Measurements from ENCODE around the gene WNT7A. TPM values are rescaled to one million over a fixed set of nuclear protein-coding genes. Genes with fewer than 3 reads are reported as not detected.
"Not testable (repeated sequence)": the region's sequence is repeated elsewhere in the genome, so short reads cannot be mapped to it uniquely, and the experiment has no call there.

The WNT7A gene
- total RNA-seq, 1 experiment from 2014 or later: not detected

DNA sequence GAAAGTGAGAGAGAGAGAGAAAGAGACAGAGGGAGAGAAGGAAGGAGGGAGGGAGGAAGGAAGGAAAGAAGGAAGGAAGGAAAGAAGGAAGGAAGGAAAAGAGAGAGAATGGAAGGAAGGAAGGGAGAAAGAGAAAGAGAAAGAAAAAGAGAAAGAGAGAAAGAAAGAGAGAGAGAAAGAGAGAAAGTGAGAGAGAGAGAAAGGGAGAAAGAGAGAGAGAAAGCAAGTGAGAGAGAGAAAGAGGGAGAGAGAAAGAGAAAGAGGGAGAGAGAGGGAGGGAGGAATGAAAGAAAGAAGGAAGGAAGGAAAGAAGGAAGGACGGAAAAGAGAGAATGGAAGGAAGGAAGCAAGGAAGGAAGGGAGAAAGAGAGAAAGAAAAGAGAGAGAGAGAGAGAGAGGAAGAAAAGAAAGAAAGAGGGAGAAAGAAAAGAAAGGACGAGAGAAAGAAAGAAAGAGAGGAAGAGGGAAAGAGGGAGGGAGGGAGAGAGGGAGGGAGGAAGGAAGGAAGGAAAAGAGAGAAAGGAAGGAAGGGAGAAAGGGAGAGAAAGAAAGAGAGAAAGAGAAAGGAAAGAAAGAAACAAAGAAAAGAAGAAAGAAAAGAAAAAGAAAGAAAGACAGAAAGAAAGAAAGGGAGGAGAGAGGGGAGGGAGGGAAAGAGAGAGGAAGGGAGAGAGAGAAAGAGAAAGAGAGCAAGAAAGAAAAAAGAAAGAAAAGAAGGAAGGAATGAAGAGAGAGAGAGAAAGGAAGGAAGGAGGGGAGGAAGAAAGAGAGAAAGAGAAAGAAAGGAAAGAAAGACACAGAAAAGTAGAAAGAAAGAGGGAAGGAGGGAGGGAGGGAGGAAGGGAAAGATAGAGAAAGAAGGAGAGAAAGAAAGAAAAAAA is 10.8 kb downstream of the WNT7A start:
- in situ Hi-C loops (cut with HindIII; ENCODE audit: low sequenced_read_pairs): no loop called here
- no peak for DNase-seq (ENCODE audit: low spot score)

DNA sequence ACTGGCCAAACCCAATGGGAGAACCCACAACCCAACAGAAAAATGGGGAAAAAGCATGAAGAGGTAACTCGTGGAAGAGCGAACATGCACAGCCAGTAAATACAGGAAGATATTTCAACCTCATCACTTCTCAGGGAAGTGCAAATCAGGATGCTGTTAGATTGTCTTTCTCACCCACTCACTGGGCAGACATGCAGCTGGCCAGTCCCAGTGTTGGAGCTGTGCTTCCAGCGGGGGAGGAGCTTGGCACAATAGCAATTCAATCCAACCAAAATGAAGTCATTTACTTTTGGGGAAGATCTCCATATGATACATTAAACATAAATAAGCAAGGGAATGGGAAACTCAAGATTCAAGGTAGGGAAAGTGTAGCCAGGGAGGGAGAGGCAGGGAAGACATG is 12.1 kb downstream of the WNT7A start:
- DNase-seq (ENCODE audit: low spot score): no peak
- in situ Hi-C loops (cut with HindIII; ENCODE audit: low sequenced_read_pairs): no loop called here

DNA sequence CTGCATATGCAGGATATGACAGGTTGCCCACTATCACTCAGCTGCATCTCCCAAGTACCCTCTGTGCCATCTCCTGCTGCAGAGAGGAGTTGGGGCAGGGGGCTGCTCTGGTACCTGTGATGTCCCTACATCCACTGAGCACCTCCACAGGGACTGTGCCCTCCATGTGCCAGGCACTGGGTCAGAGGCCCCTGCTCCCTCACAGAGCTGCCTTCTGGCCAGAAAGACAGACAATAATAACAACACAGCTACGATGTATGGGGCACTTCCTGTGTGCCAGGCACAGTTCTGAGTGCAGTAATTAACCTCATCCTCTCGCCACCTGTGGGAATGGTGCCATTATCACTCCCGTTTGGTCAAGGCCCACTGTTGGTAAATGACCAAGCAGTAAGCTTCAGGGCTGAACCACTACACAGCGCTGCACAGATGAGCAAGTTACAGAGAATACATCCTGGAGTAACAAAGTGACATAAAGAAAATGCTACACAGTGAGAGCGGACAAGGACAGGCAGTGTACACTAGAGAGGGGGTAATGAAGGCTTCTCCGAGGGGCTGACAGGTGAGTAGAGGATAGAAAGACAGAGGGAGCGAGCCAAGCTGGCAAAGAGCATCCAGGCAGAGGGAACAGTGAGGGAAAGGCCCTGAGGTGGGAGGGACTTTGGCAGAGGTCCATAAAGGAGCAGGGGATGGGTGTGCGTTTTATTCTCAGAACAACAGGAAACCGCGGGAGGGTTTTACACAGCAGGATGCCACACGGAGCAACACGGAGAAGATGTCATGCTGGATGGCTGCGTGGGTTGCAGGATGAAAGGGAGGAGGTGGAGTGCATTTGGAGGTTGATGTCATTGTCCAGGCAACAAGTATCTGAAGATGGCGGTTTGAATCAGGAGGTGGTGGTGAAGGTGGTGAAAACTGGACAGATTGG is 13.6 kb downstream of the WNT7A start:
- DNase-seq (ENCODE audit: low spot score): no peak
- in situ Hi-C loops (cut with HindIII; ENCODE audit: low sequenced_read_pairs): no loop called here

DNA sequence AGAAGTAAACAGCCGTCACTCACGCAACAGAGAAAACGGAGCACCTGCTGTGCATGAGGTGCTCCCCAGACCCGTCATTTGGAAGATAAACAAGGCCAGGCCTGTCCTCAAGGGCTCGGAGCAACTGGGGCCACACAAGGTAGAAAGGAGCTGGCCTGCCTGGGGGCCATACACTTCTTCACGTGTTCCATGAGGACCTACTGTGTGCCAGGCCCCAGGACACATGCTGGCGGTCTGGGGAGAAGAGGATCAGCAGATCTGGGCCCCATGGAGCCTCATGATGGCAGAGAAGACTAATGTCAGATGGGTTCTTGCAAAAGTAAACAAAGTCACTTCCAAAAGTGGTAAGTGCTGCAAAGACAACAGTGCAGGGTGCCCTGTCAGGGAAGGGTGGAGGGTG is 14.3 kb downstream of the WNT7A start:
- no peak for DNase-seq (ENCODE audit: low spot score)
- in situ Hi-C loops (cut with HindIII; ENCODE audit: low sequenced_read_pairs): no loop called here

DNA sequence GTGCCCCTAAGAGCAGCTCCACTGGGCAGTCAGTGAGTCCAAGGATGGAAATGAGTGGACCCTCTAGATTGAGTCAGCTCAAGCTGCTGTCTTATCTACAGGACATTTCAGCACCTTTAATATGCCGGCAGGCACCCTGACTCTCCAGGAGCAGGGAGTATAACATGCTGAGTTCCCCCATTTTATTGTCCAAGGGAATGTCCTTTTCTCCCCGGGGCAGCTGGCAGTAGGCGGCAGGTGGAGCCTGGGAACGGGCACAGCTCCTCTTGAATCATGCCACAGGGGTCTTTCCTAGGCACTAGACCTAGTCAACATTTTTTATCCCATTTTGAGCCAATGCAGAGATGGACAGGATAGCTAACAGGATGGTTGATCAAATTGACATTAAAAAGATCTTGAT is 14.8 kb downstream of the WNT7A start:
- DNase-seq (ENCODE audit: low spot score): no peak
- in situ Hi-C loops (cut with HindIII; ENCODE audit: low sequenced_read_pairs): no loop called here

DNA sequence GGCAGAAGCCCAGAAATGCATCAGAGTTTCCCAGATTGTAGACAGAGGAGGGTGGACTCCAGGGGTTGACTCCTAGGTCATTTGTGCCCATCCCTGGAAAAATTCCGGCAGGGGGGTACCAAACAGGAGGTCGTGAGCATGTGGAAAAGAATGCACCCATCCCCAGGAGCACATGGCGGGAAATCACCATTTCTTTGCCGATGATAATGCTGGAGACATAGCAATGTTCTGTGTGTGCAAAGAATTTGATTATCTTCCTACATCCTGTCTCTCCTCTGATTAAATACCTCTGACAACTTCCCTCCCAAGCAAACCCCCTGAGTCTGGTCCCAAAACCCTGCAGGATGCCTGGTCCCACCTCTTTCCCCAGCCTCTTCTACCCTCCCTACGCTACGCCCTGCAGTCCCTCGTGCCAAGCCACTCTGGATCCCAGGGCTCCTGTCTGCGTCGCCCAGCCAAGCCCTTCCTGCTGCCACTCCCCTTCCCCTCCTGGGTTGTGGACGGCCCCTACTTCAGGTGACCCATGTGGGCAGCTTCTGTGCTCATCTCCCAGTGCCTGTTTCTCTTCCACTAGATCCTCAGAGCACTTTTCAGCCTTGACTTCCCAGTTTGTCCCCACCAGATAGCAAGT is 15.8 kb downstream of the WNT7A start:
- in situ Hi-C loops (cut with HindIII; ENCODE audit: low sequenced_read_pairs): no loop called here

DNA sequence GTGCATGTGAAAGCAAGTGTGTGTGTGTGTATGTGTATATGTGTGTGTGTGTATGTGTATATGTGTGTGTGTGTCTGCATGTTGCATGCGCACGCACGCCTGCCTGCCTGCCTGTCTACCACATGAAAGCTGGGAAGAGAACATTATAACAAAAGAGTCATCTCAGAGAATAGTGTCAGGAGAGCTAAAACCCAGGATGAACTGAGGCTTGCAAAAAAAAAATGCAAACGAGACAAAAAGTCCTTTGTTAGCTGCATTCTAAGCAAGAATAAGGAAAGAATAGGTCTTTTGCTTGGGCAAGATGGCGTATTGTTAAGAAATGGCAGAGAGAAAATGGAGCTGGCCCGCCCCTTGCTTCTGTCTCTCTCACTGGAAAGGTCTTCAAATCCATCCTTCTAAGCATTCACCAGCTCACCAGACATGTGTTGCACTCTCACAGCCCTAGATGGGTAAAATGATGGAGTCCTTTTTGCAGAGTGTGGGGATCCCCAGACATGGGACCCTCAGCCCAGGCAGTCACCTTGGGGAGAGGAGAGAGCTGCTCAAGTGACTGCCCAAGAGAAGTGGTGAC is 16.4 kb downstream of the WNT7A start:
- no peak for DNase-seq (ENCODE audit: low spot score)
- in situ Hi-C loops (cut with HindIII; ENCODE audit: low sequenced_read_pairs): no loop called here

More for the DNA sequence above, 15.8 kb downstream of the WNT7A start:
- DNase-seq (ENCODE audit: low spot score): no peak

DNA sequence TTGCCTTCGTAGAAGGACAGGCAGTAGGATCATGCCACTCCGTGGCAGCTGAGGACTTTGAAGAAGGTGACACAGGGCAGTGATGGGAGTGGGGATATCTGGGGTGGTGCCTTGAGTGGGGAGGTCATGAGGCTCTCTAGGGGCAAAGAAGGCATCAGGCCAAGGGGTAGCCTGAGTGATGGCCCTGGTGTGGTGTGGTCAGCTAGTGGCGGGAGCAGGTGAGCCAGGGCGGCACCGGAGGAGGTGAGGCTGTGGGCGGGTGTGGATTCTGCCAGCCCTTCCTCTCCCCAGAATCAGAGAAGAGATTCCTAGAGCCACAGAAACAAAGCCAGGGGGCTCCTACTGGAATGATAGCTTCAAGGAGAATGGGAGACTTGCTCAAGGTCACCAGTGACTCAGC is 18.4 kb downstream of the WNT7A start:
- no peak for DNase-seq (ENCODE audit: low spot score)
- in situ Hi-C loops (cut with HindIII; ENCODE audit: low sequenced_read_pairs): no loop called here

DNA sequence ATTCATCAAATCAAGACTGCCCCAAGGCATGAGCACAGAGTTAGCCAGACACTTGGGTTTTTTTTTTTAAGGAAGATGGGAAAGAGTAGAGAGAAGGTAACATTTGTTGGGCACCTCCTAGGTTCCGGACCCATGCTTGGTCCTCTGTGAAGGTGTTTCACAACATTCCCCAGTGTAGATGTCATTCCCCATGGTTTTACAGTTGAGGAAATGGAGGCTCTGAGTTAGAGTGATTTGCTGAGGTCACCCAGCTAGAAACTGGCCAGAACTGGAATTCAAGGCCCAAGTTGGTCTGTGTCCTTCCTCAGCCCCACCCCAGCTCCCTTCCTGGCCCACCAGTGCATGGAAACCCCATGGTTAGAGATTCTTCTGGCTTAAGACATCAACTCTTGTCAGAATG is 19.9 kb downstream of the WNT7A start:
- in situ Hi-C loops (cut with HindIII; ENCODE audit: low sequenced_read_pairs): no loop called here
- no peak for DNase-seq (ENCODE audit: low spot score)

DNA sequence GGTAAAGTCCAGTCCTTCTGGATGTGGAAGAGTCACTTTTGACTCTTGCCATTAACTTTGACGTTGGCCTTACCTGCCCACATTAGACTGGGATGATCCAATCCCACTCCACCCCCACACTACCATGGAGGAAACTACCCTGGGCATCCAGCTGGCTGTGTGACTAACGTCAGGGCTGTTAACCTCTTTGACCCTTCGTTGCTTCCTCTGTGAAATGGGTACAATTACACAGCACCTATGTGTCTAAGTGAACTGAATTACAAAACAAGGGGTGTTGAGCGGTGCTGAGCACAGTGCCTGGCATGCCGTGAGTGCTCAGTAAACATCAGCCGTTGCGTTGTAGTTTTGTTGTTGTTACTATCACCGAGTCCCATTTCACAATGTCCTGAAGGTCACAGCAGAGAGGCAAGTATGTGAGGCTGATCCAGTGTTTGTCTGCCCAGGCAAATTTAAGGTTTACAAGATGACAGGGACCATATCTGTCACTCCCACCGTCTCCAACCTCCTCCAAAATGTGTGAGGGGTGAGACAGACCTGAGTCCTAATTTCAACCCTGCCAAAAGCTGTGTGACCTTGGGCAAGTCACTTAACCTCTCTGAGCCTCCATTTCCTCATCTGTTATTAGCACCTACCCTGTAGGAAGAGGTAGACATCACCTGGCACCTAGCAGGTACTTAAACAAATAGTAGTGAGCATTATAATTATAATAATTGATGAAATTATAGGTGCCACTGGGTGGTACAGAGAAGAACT is 20.9 kb downstream of the WNT7A start:
- DNase-seq (ENCODE audit: low spot score): no peak
- in situ Hi-C loops (cut with HindIII; ENCODE audit: low sequenced_read_pairs): no loop called here

DNA sequence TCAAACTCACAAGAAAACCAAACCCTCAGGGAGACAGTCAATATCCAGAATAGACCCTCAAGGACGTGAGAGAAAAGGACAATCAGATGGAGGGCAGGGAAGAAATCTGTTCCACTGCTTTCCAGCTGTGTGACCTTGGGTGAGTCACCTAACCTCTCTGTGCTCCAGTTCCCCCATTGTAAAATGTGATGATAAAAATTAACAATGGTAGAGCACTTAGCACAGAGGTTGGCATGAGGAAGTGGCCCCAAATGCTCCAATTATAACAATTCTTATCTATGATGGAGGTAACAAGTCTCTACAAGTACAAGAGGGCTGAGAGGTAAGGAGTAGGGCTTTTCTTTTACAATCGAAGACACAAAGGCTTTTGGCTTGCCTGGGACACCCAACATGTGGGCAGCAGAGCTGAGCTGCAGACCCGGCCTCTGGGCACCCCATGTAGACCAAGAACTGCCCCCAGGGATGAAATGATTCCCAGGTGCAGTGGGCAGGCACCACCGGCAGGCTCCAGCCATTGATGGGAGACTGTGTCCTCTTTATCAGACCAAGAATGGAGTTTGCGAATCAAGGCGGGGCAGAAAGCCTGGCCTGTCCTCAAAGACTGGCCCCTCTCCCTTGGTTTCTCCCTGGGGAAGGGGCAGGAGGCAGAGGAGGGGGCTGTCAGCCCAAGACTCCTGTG is 22.0 kb downstream of the WNT7A start:
- in situ Hi-C loops (cut with HindIII; ENCODE audit: low sequenced_read_pairs): no loop called here
- DNase-seq (ENCODE audit: low spot score): no peak

DNA sequence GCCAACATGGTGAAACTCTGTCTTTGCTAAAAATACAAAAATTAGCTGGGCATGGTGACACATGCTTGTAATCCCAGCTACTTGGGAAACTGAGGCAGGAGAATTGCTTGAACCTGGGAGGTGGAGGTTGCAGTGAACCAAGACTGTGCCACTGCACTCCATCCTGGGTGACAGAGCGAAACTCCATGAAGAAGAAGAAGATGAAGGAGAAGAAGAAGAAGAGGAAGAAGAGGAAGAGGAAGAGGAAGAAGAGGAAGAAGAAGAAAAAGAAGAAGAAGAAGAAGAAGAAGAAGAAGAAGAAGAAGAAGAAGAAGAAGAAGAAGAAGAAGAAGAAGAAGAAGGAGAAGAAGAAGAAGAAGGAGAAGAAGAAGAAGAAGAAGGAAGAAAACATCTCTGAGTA is 23.2 kb downstream of the WNT7A start:
- in situ Hi-C loops (cut with HindIII; ENCODE audit: low sequenced_read_pairs); DNase-seq (ENCODE audit: low spot score): not testable (repeated sequence)

DNA sequence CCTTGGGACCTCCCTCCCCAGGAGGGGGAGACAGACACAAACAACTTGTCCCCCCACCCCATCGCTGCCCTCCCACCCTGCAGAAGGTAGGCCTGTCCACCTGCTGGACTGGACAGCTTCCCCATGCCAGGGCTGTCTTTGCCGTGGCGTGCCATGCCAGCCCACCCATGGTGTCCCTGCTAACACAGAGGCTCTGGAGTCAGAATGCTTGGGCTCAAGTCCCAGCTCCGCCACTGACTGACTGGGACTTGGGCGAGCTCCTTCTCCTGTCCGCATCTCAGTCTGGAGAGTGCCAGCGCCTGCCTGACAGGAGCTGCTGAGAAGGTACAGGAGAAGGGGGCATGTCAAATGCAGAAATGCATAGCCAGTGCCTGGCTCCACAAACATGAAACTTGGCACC is 23.9 kb downstream of the WNT7A start:
- in situ Hi-C loops (cut with HindIII; ENCODE audit: low sequenced_read_pairs): no loop called here
- no peak for DNase-seq (ENCODE audit: low spot score)

DNA sequence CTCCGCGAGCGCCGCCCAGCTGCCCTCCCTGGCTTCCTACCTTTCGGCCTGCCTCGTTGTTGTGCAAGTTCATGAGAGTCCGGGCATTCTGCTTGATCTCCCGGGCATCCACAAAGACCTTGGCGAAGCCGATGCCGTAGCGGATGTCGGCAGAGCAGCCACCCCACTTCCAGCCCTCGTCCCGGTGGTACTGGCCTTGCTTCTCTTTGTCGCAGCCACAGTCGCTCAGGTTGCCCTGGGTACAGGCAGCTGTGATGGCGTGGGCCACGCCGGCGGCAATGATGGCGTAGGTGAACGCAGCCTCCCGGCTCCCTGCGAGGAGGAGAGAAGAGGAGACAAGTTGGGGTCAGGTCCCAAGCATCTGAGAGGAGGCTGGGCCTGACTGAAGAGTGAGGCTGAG is 25.4 kb downstream of the WNT7A start:
- DNase-seq (ENCODE audit: low spot score): no peak
- in situ Hi-C loops (cut with HindIII; ENCODE audit: low sequenced_read_pairs): no loop called here

DNA sequence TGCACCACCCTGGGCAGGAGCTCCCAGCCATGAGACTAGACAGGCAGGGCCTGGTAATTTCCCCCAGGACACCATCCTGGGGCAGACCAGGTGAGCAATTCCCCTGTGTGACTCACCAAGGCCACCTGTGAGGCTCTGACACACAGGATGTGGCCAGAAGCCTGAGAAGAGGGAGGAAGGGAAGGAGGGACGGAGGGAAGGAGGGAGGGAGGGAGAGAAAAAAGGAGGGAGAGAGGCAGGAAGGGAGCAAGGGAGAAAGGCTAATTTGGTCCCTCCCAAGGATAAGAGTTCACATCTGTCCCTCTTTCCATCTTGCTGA is 25.9 kb downstream of the WNT7A start:
- DNase-seq (ENCODE audit: low spot score): no peak
- in situ Hi-C loops (cut with HindIII; ENCODE audit: low sequenced_read_pairs): no loop called here

DNA sequence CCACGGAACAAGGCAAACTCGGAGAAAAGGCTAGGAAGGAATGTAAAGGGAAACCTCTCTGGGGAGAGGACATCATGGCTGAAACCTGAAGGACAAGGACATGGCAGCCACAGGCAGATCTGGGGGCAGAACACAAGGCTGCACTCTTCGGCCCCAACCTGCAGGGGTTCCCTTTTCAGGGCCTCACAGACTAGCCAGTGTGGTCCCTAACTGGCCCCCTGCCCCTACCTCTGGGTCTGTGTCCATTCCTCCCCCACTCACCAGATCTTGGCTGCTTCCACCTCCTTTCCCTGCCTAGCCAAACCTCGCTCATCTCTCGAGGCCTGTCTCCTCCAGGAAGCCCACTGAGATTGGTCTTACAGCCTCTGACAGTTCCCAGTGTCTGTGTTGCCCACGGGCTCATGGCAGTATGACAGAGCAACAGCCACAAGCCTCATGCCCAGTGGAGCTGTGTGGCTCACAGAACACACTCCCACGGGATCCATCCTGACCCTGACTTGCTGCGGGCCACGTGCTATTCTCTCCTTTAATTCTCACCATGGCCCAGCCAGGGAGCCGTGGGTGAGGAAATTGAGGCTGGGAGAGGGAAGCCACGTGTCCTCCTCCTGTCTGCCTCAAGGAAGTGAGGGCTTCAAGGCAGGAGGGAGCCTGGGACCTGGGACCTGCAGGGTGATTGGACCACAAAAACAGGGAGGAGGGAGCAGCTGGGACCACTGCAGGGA is 26.5 kb downstream of the WNT7A start:
- in situ Hi-C loops (cut with HindIII; ENCODE audit: low sequenced_read_pairs): no loop called here
- DNase-seq (ENCODE audit: low spot score): no peak

DNA sequence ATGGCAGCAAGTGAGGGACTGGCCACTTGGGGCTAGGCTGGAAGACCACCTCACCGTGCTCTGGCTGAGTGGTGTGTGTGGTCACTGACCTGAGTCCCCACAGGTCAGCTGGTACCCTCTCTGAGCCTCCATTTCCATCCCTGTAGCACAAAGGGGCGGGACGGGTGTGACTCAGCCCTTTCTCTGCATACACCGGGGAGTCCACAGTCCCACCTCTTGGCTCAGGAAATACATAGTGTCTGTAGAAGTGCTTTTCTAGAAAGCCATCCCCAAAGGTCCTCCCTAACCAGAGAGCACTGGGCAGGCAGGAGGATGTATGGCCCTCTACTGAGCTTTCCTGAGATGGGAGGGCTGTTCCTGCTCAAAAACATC is 27.2 kb downstream of the WNT7A start:
- no peak for DNase-seq (ENCODE audit: low spot score)
- in situ Hi-C loops (cut with HindIII; ENCODE audit: low sequenced_read_pairs): no loop called here

Measured in G401 (cell line).